Fibroblast of the aortic adventitia (primary cell): Measurements from ENCODE around the gene SIK3. TPM values are rescaled to one million over a fixed set of nuclear protein-coding genes. Genes with fewer than 3 reads are reported as not detected.
"Not testable (repeated sequence)": the region's sequence is repeated elsewhere in the genome, so short reads cannot be mapped to it uniquely, and the experiment has no call there.

ENCODE experiments used
- DNase-seq: peaks from one replicate; pipeline ENCODE4 v3.0.0-alpha.2; 2010; ENCODE audit warnings: low read depth
- H3K4me3 ChIP-seq: 2 replicates; pipeline ENCODE4 v1.5.1; 2011; ENCODE audit warnings: low read depth, mild to moderate bottlenecking, control low read depth, low read length, moderate library complexity
- CTCF ChIP-seq: IDR thresholded peaks from 2 replicates; pipeline ENCODE4 v1.5.1; 2011; ENCODE audit warnings: mild to moderate bottlenecking, low read length, control low read depth, inconsistent platforms; ENCODE audit not compliant: insufficient read depth
- total RNA-seq: library from RNA; depleted of rRNA; stranded (reverse); fragments of >200 nt; gene quantifications from 2 replicates; pipeline ENCODE4 v1.2.3, GENCODE V29; 2012; ENCODE audit warnings: low replicate concordance

Gene SIK3
- total RNA-seq, 1 donor: 18.4 TPM

- H3K4me3 ChIP-seq: no peak overlapping the region
- DNase-seq: no peak
- no peak for TF ChIP-seq CTCF
These were observed 261.6 kb downstream of the SIK3 start for GRCh38 chr11:116836632-116836991.

GRCh38 chr11:116835791-116836631, 262.2 kb downstream of the SIK3 start:
- DNase-seq: peak; percentile 96
- peak overlapping the region; percentile 33 for H3K4me3 ChIP-seq
- TF ChIP-seq CTCF: peak; percentile 66

GRCh38 chr11:116835042-116835772, 263.0 kb downstream of the SIK3 start:
- TF ChIP-seq CTCF: no peak
- DNase-seq: no peak
- H3K4me3 ChIP-seq: no peak overlapping the region

- DNase-seq, H3K4me3 ChIP-seq: not testable (repeated sequence)
These were observed 263.6 kb downstream of the SIK3 start for GRCh38 chr11:116834535-116835041.

- DNase-seq: no peak
- TF ChIP-seq CTCF: no peak
- H3K4me3 ChIP-seq: no peak overlapping the region
These were observed 264.3 kb downstream of the SIK3 start for GRCh38 chr11:116833816-116834534.

GRCh38 chr11:116833491-116833815, 264.8 kb downstream of the SIK3 start:
- no peak overlapping the region for H3K4me3 ChIP-seq
- no peak for TF ChIP-seq CTCF

More at GRCh38 chr11:116833491-116833815, 264.8 kb downstream of the SIK3 start:
- DNase-seq: no peak
